ENCODE data around the gene NDUFA3.

The NDUFA3 gene

DNA sequence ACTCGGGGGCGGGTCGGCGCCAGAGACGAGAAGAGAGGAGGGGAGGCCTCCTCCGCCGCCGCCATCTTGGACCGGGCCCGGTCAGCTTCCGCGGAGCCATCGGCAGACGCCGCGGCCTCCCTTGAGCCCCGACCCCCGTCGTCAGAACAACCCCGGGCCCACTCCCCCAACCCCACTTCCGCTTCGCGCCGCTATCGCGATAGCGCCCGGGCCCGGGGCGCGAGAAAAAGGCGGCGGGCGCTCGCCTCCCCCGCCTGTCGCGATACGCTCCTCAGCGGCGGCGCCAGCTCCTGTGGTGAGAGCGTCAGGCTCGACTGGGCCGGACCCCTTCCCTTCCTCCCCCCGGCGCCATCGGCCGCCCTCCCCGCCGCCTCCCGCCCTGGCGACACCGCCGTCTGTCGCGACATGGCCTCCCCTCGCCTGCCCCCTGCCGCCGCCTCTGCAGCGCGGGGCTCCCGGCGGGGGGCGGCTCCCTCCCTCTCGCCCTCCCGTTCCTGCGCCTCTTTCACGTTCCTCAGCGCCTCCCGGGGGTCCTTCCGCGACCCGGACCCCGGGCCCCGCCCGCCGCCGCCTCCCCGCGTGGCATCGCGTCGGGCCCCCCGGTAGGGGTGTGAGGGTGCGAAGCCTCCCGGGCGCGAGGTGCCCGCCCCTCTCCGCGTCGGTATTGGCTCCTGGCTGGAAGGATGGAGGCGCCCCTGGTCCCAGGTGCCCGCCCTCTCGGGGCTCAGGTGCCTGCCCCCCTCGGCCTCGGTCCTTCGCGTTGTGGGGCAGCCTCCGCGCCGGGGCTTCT lies 35.2 kb downstream of the NDUFA3 start, which contains the start of gene CNOT3:
Gene CNOT3 (plus strand): TSS at position 64 of the 790 bp plus-strand sequence. CDS start 5,217 bp downstream, outside the sequence.
- in situ Hi-C loops (cut with HindIII; ENCODE audit: low sequenced_read_pairs), result no loop called here

GRCh38 chr19:54138489-54139256 lies 36.0 kb downstream of the NDUFA3 start:
- in situ Hi-C loops (cut with HindIII; ENCODE audit: low sequenced_read_pairs), result no loop called here

- in situ Hi-C loops (cut with HindIII; ENCODE audit: low sequenced_read_pairs), result no loop called here
Measured at GRCh38 chr19:54141356-54141755, 38.7 kb downstream of the NDUFA3 start.

GRCh38 chr19:54142166-54142780 lies 39.6 kb downstream of the NDUFA3 start:
- in situ Hi-C loops (cut with HindIII; ENCODE audit: low sequenced_read_pairs), result no loop called here

- in situ Hi-C loops (cut with HindIII; ENCODE audit: low sequenced_read_pairs), result no loop called here
Measured at GRCh38 chr19:54145541-54146158, 43.0 kb downstream of the NDUFA3 start.

- in situ Hi-C loops (cut with HindIII; ENCODE audit: low sequenced_read_pairs), result no loop called here
Measured at GRCh38 chr19:54147676-54148075, 45.0 kb downstream of the NDUFA3 start.

DNA sequence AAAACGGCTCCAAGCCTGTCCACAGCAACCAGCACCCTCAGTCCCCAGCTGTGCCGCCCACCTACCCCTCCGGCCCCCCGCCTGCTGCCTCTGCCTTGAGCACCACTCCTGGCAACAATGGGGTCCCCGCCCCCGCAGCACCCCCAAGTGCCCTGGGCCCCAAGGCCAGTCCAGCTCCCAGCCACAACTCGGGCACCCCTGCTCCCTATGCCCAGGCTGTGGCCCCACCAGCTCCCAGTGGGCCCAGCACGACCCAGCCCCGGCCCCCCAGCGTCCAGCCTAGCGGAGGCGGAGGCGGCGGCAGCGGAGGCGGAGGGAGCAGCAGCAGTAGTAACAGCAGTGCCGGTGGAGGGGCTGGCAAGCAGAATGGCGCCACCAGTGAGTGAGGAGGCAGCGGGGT lies 45.5 kb downstream of the NDUFA3 start:
- in situ Hi-C loops (cut with HindIII; ENCODE audit: low sequenced_read_pairs), result no loop called here

- in situ Hi-C loops (cut with HindIII; ENCODE audit: low sequenced_read_pairs), result no loop called here
Measured at GRCh38 chr19:54149021-54149812, 46.6 kb downstream of the NDUFA3 start.

DNA sequence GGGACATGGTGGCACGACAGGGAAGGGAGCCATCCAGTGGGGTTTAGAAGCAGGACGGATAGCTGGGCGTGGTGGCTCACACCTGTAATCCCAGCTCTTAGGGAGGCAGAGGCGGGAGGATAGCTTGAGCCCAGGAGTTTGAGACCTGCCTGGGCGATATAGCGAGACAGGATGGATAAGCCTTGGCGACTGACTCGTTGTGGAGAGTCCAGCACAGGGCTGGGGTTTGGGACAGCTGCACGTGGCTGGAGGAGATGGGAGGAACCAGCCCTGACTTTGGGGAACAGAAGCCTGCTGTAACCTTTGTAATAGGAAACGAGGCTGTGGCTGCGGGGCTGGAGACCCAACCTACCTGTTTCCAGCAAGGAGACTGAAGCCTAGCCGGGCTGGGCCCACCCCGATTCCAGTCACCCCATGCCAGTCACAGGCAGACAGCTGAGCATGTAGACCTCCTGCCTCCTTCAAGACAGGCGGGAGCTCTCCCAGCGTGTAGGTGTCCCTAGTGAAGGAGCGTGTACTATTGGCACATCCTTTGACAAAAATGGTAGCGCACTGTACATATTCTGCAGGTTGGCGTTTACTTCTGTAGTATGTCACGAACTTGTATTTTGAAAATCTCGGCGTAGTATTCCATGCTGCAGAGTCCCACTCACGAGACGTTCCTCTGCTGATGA lies 48.8 kb downstream of the NDUFA3 start:
- in situ Hi-C loops (cut with HindIII; ENCODE audit: low sequenced_read_pairs), result no loop called here

DNA sequence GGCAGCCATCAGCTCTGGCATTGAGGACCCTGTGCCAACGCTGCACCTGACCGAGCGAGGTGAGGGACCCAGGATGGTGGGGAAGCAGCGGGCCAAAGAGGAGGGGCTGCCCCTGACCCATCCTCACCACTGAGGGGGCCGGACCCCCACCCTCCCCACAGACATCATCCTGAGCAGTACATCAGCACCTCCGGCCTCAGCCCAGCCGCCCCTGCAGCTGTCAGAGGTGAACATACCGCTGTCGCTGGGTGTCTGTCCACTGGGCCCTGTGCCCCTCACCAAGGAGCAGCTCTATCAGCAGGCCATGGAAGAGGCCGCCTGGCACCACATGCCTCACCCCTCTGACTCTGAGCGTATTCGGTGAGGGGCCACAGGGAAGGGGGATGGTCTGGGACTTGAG lies 49.6 kb downstream of the NDUFA3 start:
- in situ Hi-C loops (cut with HindIII; ENCODE audit: low sequenced_read_pairs), result no loop called here

DNA sequence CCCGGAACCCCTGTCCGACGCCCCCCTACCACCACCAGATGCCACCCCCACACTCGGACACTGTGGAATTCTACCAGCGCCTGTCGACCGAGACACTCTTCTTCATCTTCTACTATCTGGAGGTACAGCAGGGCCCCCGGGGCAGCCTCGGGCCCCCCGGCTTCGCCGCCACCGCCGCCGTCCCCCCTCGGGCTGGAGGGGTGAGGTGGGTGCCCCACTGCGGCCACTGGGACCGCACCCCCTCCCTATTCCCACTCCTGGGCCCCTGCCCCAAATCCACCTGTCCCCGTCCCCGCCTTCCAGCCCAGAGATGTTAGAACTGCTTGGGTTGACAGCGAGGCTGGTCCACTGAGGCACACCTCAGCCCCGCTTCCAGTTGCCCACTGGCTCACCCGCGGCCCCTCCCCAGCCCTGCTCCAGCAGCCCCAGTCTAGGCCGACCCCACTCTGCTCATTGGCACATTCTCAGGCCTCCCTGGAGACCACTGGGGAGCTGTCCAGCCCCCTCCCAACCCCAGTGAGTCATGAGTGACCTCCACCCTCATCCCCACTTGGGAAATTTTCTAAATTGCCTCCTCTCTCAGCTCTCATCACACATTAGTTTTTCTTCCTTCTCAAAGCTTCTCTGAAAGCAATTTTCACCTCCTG lies 50.3 kb downstream of the NDUFA3 start:
- in situ Hi-C loops (cut with HindIII; ENCODE audit: low sequenced_read_pairs), result no loop called here

DNA sequence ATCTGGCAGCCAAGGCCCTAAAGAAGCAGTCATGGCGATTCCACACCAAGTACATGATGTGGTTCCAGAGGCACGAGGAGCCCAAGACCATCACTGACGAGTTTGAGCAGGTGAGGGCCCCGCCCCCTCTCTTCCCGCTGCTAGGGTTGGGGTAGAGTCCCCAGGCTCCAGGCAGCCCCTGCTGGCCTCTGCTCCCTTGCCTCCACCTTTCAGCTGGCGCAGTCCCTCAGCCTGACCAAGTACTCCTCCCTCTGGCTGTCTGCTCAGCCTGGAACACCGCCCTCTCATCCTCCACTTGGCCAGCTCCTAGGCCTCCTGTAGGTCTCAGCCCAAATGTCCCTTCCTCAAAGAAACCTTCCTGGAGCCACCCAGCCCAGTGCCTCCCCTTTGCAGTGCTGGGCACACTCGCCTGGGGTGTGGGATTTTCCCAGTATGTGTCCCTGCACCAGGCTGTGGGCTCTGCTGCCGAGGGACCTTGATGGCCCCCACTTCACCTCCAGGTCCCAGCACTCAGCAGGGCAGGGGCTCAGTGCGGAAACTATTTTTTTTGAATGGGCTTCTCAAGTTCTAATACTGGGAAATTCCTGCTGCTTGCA lies 51.2 kb downstream of the NDUFA3 start:
- in situ Hi-C loops (cut with HindIII; ENCODE audit: low sequenced_read_pairs), result no loop called here

- in situ Hi-C loops (cut with HindIII; ENCODE audit: low sequenced_read_pairs), result no loop called here
Measured at GRCh38 chr19:54154603-54155345, 52.1 kb downstream of the NDUFA3 start.

GRCh38 chr19:54155694-54156093 lies 53.0 kb downstream of the NDUFA3 start:
- in situ Hi-C loops (cut with HindIII; ENCODE audit: low sequenced_read_pairs), result no loop called here

GRCh38 chr19:54156490-54156889 lies 53.8 kb downstream of the NDUFA3 start:
- in situ Hi-C loops (cut with HindIII; ENCODE audit: low sequenced_read_pairs), result no loop called here

GRCh38 chr19:54156953-54157352 lies 54.3 kb downstream of the NDUFA3 start:
- in situ Hi-C loops (cut with HindIII; ENCODE audit: low sequenced_read_pairs), result no loop called here

Measured in DLD1 (cell line).